NCI-H2171 (cell line): ENCODE measurements around the gene TAP1.
"Not testable (repeated sequence)": the region's sequence is repeated elsewhere in the genome, so short reads cannot be mapped to it uniquely, and the experiment has no call there.

Source experiments
- DNase-seq: peaks from one replicate; lab custom pipeline; 2025; lab: John Stamatoyannopoulos, UW

The TAP1 gene

GRCh38 chr6:32839356-32839755 lies 14.1 kb downstream of the TAP1 start:
- no peak for DNase-seq

GRCh38 chr6:32838114-32838958 lies 15.2 kb downstream of the TAP1 start, which contains the start of gene TAP2:
Gene TAP2, minus strand, starts transcription at chr6:32838739. Its CDS starts 506 bp downstream, at chr6:32838233.
- peak; percentile 76 for DNase-seq

DNA sequence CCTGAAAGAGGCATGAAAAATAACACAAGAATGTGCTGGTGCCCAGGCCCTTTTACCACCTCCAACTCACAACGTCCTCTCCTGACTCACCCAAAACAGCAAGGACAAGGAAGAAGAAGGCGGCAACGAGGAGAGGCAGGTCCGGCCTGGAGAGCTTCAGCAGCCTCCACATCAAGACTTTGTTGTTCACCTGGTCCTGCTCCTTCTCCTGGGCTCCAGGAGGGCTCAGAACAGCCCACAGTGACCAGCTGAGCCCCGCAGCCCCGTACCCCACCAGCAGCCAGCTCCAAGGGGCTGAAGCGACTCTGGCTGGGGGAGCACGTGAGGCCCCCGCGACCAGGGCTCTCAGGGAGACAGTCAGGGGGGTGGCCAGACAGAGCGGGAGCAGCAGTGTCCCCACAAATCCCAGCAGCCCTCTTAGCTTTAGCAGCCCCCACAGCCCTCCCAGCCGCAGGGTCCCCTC lies 15.8 kb downstream of the TAP1 start:
- DNase-seq = no peak

DNA sequence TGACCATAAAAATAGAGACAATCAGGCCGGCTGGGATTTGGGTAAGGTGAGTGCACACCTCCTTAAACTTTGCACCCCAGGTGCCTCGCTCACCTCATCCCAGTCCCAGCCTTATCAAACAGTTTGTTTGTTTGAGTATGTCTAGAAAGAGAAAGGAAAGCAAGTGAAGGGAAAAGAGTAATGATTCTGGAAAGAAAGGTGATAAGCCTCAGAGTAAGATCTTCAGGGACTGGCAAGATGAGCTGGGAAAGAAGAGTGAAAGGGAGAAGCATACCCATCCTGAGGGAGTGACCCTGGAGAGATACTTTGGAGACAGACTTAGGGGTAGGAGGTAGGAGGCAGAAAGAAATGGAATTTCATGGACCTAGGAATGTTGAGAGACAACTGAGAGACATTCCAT lies 16.6 kb downstream of the TAP1 start:
- DNase-seq = no peak

DNA sequence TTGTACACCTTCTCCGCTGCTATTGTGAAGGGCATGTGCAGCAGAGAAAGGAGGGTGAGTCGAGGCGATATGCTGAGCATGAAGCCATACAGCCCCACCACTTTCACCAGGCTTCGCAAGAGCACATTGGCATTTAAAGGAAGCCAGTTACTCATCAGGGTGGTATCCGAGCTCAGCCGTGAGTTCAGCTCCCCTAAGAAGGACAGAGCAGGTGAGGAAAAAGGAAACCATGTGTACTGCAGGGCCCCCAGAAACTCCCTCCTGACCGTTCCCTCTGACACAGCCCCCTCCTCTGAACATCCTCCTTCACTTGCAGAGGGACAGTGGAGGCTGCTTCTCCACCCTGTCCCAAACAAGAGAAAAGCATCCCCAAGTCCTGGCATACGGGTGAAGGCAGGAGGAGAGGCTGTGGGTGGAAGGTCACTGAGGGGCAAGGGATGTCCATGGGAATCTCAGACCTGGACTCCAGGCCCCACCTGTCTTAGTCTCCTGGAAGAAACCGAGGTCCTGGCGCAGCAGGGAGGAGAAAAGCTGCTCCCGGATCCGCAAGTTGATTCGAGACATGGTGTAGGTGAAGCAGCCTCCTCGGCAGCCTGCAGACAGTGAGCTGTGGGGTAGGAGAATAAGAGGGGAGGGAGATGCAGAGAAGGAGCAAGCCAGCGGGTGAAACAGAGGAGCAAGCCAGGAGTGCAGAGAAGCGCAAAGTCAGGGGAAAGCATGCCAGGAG lies 18.2 kb downstream of the TAP1 start:
- no peak for DNase-seq

- DNase-seq = no peak
Observed at GRCh38 chr6:32833664-32834063, 19.8 kb downstream of the TAP1 start.

DNA sequence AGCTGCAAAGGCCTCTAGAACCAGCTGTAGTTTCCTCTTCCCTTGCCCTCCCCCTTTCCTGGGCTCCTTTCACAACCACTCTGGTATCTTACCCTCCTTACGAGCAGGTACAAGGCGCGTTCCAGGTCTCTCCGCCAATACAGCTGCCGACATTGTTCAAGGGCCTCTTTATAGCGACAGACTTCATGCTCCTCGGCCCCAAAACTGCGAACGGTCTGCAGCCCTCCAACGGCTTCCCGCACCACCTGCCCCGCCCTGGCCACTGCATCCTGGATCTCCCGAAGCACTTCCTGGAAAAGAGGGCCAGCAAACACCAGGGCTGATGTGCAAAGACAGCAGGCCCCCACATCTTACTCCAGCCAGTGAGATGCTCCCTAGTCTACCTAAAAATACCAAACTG lies 21.0 kb downstream of the TAP1 start:
- DNase-seq = no peak

- no peak for DNase-seq
Observed at GRCh38 chr6:32830936-32831335, 22.6 kb downstream of the TAP1 start.

DNA sequence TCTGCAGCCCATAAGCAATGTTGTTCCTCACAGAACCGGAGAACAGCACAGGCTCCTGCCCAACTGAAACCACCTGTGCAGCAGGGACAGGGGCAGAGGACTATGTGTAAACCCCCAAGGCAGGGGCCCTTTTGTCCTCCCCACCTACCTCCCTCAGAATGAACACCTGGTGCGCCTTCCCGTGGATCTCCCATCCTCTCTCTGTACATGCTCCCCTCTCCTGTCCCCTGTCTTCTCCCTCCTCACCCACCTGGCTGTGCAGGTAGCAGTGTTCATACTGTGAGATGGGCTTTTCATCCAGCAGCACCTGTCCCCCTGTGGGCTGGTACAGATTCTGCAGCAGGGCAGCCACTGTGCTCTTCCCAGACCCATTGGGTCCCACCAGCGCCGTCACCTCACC lies 23.5 kb downstream of the TAP1 start:
- no peak for DNase-seq

GRCh38 chr6:32829495-32829894 lies 24.0 kb downstream of the TAP1 start:
- no peak for DNase-seq

- DNase-seq = no peak
Observed at GRCh38 chr6:32827025-32827424, 26.5 kb downstream of the TAP1 start.

- no peak for DNase-seq
Observed at GRCh38 chr6:32825966-32826365, 27.5 kb downstream of the TAP1 start.

DNA sequence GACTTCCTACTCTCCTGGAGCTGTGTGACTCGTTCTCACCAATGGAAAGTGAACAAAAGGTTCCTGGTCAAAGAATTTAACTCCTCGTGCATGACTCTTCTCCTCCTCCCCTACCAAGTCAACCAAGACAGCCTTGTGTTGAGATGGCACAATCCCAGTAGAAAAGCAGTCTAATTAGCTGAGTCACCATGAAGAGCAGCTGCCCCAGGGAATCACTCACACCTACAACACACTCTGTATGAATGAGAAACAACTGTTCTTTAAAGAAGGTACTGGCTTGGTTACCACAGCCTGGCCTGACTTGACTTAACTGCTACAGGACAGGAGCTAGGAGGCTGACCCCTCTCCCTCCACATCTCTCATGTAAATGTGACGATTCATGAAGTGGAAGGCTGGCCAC lies 33.8 kb downstream of the TAP1 start:
- DNase-seq = no peak

- DNase-seq = no peak
Observed at GRCh38 chr6:32818867-32819266, 34.6 kb downstream of the TAP1 start.

GRCh38 chr6:32816746-32817204 lies 36.7 kb downstream of the TAP1 start, which contains the start of gene HLA-DOB:
Gene HLA-DOB, minus strand, starts transcription at chr6:32817002. Its CDS starts 51 bp downstream, at chr6:32816951.
- no peak for DNase-seq

DNA sequence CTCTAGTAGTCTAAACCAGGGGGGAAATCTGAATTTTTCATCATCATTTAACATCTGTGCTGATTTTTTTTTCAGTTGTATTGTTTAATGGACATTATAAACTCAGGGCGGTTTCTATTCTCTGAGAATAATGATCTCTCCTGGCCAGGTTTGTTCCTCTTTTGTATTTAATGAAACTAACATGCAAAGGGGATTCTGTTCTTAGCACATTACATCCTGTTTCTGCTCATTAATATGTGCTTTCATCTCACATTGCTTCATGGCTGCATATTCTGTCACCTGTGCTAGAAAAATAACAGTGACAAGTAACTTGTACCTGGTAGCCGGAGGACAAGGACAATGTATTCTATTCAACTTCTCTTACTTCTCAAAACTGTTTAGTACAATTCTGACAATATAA lies 37.5 kb downstream of the TAP1 start:
- no peak for DNase-seq

GRCh38 chr6:32815115-32815514 lies 38.4 kb downstream of the TAP1 start:
- no peak for DNase-seq

GRCh38 chr6:32814145-32814544 lies 39.4 kb downstream of the TAP1 start:
- DNase-seq = no peak

GRCh38 chr6:32809171-32809570 lies 44.3 kb downstream of the TAP1 start:
- DNase-seq = no peak

DNA sequence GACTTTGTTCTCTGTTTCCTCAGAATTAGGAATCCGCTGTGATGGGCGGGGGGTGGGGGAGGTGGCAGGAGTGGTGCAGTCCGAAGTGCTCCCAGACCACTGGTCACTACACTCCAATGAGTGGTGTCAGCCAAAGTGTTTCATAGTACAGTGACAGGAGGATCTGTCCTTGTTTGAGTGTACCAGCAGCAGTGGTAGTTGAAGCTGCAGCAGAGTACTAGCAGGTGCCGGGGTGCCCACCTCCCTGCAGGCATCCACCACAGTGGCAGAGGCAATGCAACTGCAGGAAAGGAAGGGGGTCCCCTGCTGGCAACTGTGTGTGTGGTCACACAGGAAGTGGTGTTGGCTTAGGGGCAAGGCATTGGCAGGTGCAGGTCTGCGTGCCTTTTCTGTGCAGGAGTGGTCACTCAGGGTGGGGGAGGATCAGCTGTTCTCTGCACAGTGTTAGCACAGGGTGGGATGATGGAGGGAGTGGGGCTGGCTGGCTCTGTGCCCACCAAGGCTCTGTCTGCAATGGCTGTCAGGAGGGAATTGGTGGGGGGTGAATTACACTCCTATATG lies 46.4 kb downstream of the TAP1 start:
- DNase-seq = no peak

GRCh38 chr6:32805404-32805803 lies 48.1 kb downstream of the TAP1 start:
- not testable (repeated sequence) for DNase-seq

DNA sequence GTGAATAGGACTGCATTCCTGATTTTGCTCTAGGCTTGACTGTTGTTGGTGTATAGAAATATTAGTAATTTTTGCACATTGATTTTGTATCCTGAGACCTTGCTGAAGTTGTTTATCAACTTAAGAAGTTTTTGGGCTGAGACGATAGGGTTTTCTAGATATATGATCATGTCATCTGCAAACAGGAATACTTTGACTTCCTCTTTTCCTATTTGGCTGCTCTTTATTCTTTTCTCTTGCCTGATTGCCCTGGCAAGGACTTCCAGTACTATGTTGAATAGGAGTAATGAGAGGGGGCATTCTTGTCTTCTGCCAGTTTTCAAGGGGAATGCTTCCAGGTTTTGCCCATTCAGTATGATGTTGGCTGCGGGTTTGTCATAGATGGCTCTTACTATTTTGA lies 50.1 kb downstream of the TAP1 start:
- no peak for DNase-seq

DNA sequence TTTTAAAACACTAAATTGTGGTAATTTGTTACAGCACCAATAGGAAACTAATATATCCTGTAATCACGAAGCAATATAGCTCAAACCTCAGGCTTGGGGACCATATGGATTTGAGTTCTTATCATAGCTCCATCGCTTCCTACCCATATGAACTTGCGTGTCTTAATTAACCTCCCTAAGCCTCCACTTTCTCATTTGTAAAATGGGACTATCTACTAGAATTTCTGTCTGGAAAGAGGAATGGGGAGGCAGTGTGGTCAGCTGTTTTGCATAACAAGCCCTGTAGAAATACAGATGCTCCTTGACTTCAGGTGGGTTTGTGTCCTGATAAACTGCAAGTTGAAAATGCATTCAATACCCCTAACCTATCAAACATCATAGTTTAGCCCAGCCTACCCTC lies 53.8 kb downstream of the TAP1 start:
- no peak for DNase-seq
